ENCODE results near the gene MAGI2.

Gene MAGI2

DNA sequence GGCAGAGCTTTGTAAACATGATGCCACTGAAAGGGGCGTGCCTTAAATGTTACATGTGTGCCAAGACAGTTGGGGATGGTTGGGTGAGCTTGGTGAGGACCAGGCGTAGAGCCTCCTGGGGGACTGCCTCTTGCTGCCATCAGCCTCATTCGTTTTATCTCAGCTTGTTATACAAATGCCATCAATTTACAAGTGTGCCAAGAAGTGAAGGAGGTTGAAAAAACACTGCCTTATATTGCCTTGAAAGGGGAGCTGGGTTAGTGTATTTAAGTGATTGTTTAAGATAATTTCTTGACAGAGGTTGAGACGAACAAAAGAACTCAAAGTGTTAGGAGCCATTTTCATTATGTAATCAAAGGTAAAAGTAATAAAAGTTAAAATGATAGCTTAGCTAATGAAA lies 1300.2 kb downstream of the MAGI2 start:
- H3K4me3 Mint-ChIP-seq = no peak overlapping the region
- DNase-seq = no peak
- H3K27me3 Mint-ChIP-seq = peaks cover 11 to 29% of the 10 kb centered on the region in 2 donors
- H3K27ac Mint-ChIP-seq = no peak overlapping the region
- H3K36me3 Mint-ChIP-seq (ENCODE audit: insufficient read depth) = no peaks in the 10 kb centered on the region
- no peak for ATAC-seq (replicated peaks)
- no peaks in the 10 kb centered on the region for H3K4me1 Mint-ChIP-seq (ENCODE audit: low read depth in 2 of 2)
- no peaks in the 10 kb centered on the region for H3K9me3 Mint-ChIP-seq

DNA sequence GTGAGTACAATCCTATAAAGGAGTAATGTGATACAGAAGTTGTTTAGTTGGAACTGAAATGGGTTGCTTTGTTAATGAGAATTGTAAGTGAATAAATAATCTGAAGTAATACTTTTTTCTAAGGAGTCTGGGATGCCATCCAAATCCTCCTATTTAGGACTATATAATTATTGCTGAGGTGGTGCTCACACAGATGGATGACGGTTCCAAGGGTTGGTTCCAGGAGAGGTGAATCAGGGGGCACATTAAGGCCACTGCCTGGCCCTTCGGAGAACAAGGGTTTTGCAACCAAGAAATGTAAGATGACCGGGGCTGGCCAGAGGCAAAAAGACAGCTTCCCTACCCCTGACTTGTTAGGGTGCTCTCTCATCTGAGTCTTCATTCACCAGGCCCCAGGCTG lies 1302.2 kb downstream of the MAGI2 start:
- peaks cover 19 to 32% of the 10 kb centered on the region in 2 donors for H3K27me3 Mint-ChIP-seq
- H3K4me1 Mint-ChIP-seq (ENCODE audit: low read depth in 2 of 2) = no peaks in the 10 kb centered on the region
- DNase-seq = no peak
- H3K4me3 Mint-ChIP-seq = no peak overlapping the region
- H3K27ac Mint-ChIP-seq = no peak overlapping the region
- H3K9me3 Mint-ChIP-seq = no peaks in the 10 kb centered on the region
- H3K36me3 Mint-ChIP-seq (ENCODE audit: insufficient read depth) = no peaks in the 10 kb centered on the region
- no peak for ATAC-seq (replicated peaks)

DNA sequence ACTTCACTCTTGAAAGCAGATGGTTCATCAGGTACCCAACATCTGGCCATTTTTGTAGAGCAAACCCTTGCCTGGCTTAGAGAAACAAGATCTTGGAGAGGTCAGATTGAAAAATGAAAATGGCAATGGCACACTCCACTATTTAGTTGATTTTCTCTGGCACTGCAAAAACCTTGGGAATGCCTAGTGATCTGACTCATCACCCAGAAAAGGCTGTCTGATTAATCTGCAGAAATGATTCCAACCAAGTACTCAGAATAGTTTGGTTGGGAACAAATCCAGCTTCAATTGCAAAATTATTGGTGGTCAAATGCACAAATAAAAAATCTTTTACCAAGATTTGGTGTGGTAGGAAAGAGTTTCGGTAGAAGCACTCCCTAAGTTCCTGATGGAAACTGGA lies 1303.7 kb downstream of the MAGI2 start:
- Mint-ChIP-seq H3K9me3 (no peaks in the 10 kb centered on the region), H3K4me3 (no peak overlapping the region), H3K27ac (no peak overlapping the region), H3K4me1 (ENCODE audit: low read depth in 2 of 2) (no peaks in the 10 kb centered on the region), H3K36me3 (ENCODE audit: insufficient read depth) (no peaks in the 10 kb centered on the region), H3K27me3 (peaks cover 19 to 39% of the 10 kb centered on the region in 2 donors)
- no peak for DNase-seq
- no peak for ATAC-seq (replicated peaks)

DNA sequence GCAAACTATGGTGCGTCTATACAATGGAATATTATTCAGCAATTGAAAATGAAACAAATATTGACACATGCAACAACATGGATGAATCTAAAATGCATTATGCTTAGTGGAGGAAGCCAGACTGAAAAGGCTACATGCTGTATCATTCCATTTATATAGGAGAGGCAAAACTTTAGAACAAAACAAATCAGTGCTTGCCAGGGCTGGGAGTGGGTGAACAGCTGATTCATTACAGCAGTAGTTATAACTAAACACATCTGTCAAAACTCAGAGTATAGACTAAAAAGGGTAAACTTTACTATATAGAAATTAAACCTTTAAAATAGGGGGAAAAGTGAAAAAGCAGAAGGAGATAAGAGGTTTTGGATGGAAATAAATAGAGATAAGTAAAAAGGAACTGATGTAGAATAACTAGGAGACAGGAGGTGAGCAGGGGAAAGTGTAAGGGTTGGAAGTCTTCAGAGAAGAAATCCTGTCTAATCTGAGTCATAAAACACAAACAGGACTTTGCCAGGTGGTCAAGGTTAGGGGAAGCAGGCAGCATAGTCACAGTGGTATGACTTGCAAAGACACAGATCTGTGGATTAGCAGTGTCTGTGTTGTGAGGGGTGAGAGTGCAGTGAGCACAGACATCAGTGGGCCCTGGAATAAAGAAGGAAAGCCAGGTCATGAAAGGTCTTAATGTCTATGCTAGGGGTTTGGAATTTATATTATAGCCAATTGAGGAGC lies 1305.1 kb downstream of the MAGI2 start:
- Mint-ChIP-seq H3K4me1 (ENCODE audit: low read depth in 2 of 2) (no peaks in the 10 kb centered on the region), H3K9me3 (no peaks in the 10 kb centered on the region), H3K4me3 (no peak overlapping the region), H3K27me3 (peaks cover 13 to 42% of the 10 kb centered on the region in 2 donors), H3K27ac (no peak overlapping the region), H3K36me3 (ENCODE audit: insufficient read depth) (no peaks in the 10 kb centered on the region)
- DNase-seq = no peak
- ATAC-seq (replicated peaks) = no peak

DNA sequence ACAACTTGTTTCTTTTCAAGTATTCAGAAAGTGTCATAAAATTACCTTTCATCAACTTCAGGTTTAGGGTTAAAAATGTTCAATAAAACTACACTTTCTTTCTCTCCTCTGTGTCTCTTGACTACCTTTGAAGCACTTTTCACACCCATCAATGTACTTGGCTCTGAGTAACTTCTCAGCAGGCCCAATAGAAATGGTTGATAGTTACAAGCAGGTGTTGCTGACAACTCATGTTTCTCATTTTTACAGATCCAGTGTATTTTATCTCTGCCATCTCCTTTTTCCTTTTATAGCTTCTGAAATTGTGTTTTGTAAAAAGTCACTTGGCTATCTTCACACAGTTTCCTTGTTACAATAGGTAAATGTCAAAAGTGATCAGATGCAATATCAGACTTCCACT lies 1306.9 kb downstream of the MAGI2 start:
- H3K36me3 Mint-ChIP-seq (ENCODE audit: insufficient read depth) = no peaks in the 10 kb centered on the region
- no peak overlapping the region for H3K4me3 Mint-ChIP-seq
- no peaks in the 10 kb centered on the region for H3K4me1 Mint-ChIP-seq (ENCODE audit: low read depth in 2 of 2)
- H3K9me3 Mint-ChIP-seq = no peaks in the 10 kb centered on the region
- DNase-seq (no peak), ATAC-seq (replicated peaks) (no peak)
- H3K27me3 Mint-ChIP-seq = peaks cover 13 to 31% of the 10 kb centered on the region in 2 donors
- H3K27ac Mint-ChIP-seq = no peak overlapping the region

DNA sequence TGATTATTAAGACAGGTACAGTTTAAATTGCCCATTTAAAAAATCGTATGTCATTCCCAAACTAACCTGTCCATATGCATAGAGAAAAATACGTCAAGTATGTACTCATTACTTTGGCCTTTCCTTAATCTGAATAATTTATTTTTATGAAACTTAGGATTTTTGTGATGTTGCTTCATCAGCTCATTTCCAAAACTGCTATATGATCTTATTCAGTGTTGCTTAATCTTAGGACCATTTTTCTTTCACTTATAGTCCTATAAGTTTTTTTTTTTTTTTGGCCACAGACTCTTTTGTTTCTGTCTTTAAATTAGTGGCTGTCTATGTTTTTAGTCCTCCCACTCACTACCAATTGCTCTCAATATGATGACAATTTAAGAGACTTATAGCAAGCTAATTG lies 1309.8 kb downstream of the MAGI2 start:
- no peak for ATAC-seq (replicated peaks)
- H3K36me3 Mint-ChIP-seq (ENCODE audit: insufficient read depth) = no peaks in the 10 kb centered on the region

DNA sequence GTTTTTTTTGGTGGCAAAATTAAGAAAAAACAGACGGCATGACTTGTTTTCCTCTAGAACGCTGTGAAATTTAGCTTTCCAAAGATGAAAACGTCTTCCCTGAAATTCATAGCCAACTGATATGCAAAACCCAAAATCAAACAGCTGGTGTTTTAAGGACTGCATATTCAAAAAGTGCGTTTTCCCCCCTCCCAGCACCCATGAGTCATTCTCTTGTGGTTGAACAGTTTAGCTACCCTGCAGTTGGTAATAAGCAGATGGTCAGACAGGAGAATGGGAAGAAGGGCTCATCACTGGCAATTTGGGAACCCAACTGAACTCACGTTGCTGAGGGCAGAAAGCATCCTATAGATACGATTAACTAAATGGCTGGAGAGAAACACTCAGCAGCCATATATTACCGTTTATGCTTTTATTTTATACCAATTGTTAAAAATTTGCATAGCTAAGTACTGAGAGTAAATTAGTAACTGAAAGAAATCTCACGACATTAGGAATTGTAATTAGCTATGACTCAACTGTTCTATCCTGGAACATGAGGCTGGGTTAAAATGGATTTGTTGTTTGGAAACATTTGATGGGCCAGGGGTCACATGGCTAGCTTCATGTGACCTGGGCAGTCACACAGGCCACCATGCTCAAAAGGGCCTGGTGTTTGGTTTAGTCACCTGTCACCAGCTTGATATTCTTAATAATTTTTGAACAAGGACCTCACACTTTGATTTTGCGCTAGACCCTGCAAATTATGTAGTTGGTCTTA lies 1311.8 kb downstream of the MAGI2 start:
- no peak for DNase-seq
- H3K27ac Mint-ChIP-seq = no peak overlapping the region
- ATAC-seq (replicated peaks) = no peak
- no peak overlapping the region for H3K4me3 Mint-ChIP-seq
- no peaks in the 10 kb centered on the region for H3K36me3 Mint-ChIP-seq (ENCODE audit: insufficient read depth)
- no peaks in the 10 kb centered on the region for H3K4me1 Mint-ChIP-seq (ENCODE audit: low read depth in 2 of 2)
- peaks cover 0 to 26% of the 10 kb centered on the region in 2 donors for H3K27me3 Mint-ChIP-seq
- H3K9me3 Mint-ChIP-seq = no peaks in the 10 kb centered on the region

More for the DNA sequence above, 1309.8 kb downstream of the MAGI2 start:
- no peak for DNase-seq
- Mint-ChIP-seq H3K27me3 (peaks cover 12 to 26% of the 10 kb centered on the region in 2 donors), H3K4me1 (ENCODE audit: low read depth in 2 of 2) (no peaks in the 10 kb centered on the region), H3K4me3 (no peak overlapping the region), H3K27ac (no peak overlapping the region), H3K9me3 (no peaks in the 10 kb centered on the region)

DNA sequence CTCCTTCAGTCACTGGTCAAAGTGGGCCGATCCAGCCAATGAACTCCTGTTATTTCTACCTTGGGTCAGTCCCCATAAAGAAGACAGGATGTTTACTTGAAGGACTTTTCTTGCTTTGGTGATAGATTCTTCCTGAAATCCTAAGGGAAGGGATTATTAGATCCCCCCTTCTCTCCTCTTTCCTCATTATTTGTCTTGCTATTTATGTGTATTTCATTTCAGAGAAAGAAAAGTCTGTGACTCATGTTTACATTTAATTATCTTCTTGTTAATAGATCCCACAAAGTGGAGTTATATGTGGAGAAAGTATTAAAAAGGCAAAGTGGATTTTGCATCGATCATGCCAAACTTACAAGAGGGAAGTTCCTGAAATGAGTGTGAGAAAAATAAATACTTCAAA lies 1313.4 kb downstream of the MAGI2 start:
- Mint-ChIP-seq H3K4me1 (ENCODE audit: low read depth in 2 of 2) (no peaks in the 10 kb centered on the region), H3K4me3 (no peak overlapping the region), H3K36me3 (ENCODE audit: insufficient read depth) (no peaks in the 10 kb centered on the region), H3K9me3 (no peaks in the 10 kb centered on the region), H3K27me3 (peaks cover 0 to 16% of the 10 kb centered on the region in 2 donors), H3K27ac (no peak overlapping the region)
- no peak for ATAC-seq (replicated peaks)
- DNase-seq = no peak

DNA sequence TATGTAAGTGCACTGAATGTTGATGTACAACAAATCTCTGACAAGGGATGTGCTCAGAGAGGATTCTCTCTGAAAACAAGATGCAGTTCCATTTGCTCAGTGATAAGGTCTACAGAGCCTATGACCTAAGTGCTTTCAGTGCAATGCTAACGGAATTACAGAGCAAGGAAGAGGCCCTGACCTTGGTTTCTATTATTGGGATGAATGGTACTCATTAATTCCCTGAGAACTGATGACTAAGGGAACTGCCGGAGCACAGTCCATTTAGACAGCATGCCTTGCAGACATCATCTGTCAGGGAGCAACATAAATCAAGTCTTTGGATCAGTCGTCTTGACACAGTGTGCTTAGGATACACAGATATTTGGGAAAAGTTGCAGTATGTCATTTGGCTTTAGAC lies 1314.1 kb downstream of the MAGI2 start:
- no peaks in the 10 kb centered on the region for H3K4me1 Mint-ChIP-seq (ENCODE audit: low read depth in 2 of 2)
- H3K27ac Mint-ChIP-seq = no peak overlapping the region
- no peaks in the 10 kb centered on the region for H3K36me3 Mint-ChIP-seq (ENCODE audit: insufficient read depth)
- H3K9me3 Mint-ChIP-seq = no peaks in the 10 kb centered on the region
- peaks cover 0 to 10% of the 10 kb centered on the region in 2 donors for H3K27me3 Mint-ChIP-seq
- DNase-seq (no peak), ATAC-seq (replicated peaks) (no peak)
- no peak overlapping the region for H3K4me3 Mint-ChIP-seq

DNA sequence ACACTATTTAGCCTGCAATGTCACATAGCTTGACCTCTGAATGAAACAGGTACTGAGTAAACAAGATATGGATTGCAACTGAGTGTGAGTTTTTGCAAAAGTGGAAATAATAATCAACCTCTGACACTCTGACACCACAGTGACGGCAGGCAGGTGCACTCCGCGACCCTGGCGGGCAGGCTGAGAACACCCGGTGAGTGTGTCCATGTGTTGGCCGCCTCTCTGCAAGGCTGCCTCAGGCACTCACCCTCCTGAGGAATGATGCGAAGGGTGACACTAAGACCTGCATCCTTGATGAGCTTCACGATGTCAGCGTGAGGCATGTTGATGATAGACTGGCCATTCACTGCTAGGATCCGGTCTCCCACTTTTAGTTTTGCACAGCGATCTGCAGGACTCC lies 1318.7 kb downstream of the MAGI2 start:
- Mint-ChIP-seq H3K4me3 (no peak overlapping the region), H3K27me3 (peaks cover 0 to 23% of the 10 kb centered on the region in 2 donors), H3K9me3 (no peaks in the 10 kb centered on the region), H3K27ac (no peak overlapping the region), H3K36me3 (ENCODE audit: insufficient read depth) (no peaks in the 10 kb centered on the region), H3K4me1 (ENCODE audit: low read depth in 2 of 2) (no peaks in the 10 kb centered on the region)
- ATAC-seq (replicated peaks) (no peak), DNase-seq (no peak)

DNA sequence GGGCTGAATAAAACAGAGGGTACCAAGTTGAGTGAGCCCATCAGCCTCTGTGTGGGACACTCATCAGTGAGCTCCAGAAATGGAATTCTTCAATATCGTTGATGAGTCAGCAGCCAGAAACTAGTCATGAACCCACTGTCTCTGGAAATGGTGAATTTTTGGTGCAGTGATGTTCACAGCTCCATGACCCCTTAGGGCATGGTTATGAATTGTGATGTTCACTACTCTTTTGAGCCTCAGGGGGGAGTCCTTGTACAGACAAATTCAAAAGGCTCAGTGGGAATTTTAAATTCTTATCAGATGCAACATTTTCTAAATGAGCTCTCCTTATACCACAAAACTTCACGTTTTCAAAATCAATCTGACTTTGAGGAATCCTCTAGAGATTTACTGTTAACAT lies 1319.2 kb downstream of the MAGI2 start:
- ATAC-seq (replicated peaks) = no peak
- no peaks in the 10 kb centered on the region for H3K4me1 Mint-ChIP-seq (ENCODE audit: low read depth in 2 of 2)
- H3K27ac Mint-ChIP-seq = no peak overlapping the region
- no peak overlapping the region for H3K4me3 Mint-ChIP-seq
- H3K9me3 Mint-ChIP-seq = no peaks in the 10 kb centered on the region
- H3K36me3 Mint-ChIP-seq (ENCODE audit: insufficient read depth) = no peaks in the 10 kb centered on the region
- H3K27me3 Mint-ChIP-seq = peaks cover 0 to 25% of the 10 kb centered on the region in 2 donors
- DNase-seq = no peak

DNA sequence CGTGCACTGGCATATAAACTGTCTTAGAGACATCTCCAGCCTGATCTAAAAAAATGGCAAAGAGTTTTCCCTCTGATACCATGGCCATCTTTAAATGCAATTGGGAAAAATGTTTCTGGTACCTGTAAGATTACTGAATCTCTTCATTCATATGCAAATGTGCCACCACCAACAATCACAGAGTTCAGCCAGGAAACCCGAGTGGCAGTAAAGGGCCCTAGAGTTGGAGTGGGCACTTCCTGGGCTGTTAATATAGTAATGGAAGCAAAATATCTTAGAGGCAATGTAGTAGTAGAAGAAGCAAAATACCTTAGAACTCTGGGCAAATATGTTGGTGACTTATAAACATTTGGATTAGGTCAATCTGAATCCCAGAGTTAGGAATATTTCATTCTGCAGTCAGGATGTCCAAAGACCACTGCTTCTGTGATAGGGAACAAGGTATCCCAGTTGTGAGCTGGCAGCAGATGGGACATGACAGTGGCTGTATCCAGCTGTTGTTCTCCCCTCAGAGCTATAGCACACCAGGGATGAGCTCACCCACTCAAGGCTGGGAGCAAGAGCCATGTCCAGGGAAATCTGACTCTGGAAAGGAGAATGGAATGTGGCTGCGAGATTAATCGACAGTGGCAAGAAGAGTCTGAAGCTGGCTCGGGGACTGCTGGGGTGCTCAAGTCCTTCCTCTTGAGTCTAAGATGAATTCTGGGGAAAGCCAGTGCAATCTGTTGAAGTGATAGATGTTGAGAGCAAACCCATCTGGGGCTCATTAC lies 1322.8 kb downstream of the MAGI2 start:
- Mint-ChIP-seq H3K9me3 (no peaks in the 10 kb centered on the region), H3K27ac (no peak overlapping the region), H3K4me3 (no peak overlapping the region), H3K36me3 (ENCODE audit: insufficient read depth) (no peaks in the 10 kb centered on the region), H3K27me3 (peaks cover 5 to 15% of the 10 kb centered on the region in 2 donors), H3K4me1 (ENCODE audit: low read depth in 2 of 2) (no peaks in the 10 kb centered on the region)
- ATAC-seq (replicated peaks) (no peak), DNase-seq (no peak)

DNA sequence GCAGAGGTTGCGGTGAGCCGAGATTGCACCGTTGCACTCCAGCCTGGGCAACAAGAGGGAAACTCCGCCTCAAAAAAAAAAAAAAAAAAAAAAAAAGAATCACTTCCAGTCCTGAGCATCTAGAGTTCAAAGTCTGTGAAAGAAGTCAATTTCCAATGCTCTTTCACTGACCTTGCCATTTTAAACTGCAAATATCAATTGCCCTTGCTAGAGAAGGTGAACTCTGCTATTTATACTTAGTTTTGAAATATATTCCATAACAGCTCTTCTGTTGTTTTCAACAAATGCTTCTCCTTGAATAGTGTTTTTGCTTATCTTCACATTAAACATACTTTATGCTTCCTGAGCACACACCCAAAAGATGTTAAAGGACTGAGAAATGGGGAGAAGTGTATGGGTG lies 1323.6 kb downstream of the MAGI2 start:
- no peaks in the 10 kb centered on the region for H3K36me3 Mint-ChIP-seq (ENCODE audit: insufficient read depth)
- no peak for DNase-seq

More for the DNA sequence above, 1323.6 kb downstream of the MAGI2 start:
- Mint-ChIP-seq H3K27ac (no peak overlapping the region), H3K9me3 (no peaks in the 10 kb centered on the region), H3K4me1 (ENCODE audit: low read depth in 2 of 2) (no peaks in the 10 kb centered on the region), H3K4me3 (no peak overlapping the region), H3K27me3 (peaks cover 5 to 15% of the 10 kb centered on the region in 2 donors)
- ATAC-seq (replicated peaks) = no peak

Measured in effector memory CD8-positive, alpha-beta T cell (primary cell).